GM21381 (cell line): ENCODE measurements around the gene KRT12.
"Not testable (repeated sequence)": the region's sequence is repeated elsewhere in the genome, so short reads cannot be mapped to it uniquely, and the experiment has no call there.

Source experiments
- ATAC-seq: cut with Tn5 transposase; IDR thresholded peaks from one replicate; pipeline ENCODE4 v1.9.1; 2021; ENCODE audit warnings: mild to moderate bottlenecking, moderate library complexity; ENCODE audit not compliant: unreplicated experiment

KRT12 gene

DNA sequence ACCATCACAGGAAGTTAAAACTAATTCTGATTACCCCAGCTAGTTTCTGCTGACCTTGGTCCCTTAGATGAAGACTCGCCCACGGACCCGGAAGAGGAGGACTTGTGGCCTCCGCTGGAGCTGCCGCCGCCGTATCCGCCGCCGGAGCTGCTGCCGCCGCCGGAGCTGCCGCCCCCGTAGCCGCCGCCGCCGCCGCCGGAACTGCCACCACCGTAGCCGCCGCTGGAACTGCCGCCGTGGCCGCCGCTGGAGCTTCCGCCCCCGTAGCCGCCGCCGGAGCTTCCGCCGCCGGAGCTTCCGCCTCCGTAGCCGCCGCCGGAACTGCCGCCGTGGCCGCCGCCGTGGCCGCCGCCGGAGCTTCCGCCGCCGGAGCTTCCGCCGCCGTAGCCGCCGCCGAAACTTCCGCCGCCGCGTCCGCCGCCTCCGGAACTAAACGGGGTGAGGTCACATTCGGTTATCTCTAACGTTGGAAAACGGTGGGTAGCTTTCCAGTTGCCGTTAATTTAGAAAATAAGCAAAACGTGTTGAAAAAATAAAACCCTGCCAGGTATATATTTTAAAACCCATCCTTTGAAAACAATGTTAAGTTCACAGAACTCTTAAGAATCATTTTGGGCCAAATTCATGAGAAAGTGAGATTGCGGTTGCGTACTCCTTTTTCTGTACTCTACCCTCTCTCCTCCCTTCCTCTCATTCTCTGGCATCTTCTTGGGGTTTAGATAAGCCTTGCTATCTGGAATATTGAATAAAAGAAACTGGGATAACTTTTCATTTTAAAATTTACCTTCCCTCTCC lies 48.1 kb downstream of the KRT12 start:
- peak; percentile 76 for ATAC-seq

GRCh38 chr17:40818343-40818732 lies 48.7 kb downstream of the KRT12 start:
- no peak for ATAC-seq

- ATAC-seq: no peak
Observed at GRCh38 chr17:40817103-40817682, 49.8 kb downstream of the KRT12 start.

- no peak for ATAC-seq
Observed at GRCh38 chr17:40816569-40816968, 50.5 kb downstream of the KRT12 start.

- no peak for ATAC-seq
Observed at GRCh38 chr17:40815381-40815780, 51.6 kb downstream of the KRT12 start.

- not testable (repeated sequence) for ATAC-seq
Observed at GRCh38 chr17:40814657-40815056, 52.4 kb downstream of the KRT12 start.

- no peak for ATAC-seq
Observed at GRCh38 chr17:40813804-40814203, 53.2 kb downstream of the KRT12 start.

GRCh38 chr17:40812639-40813038 lies 54.4 kb downstream of the KRT12 start:
- ATAC-seq: no peak
